Liver (tissue), 9 donors: ENCODE data around the gene WDR7. TPM values are rescaled to one million over a fixed set of nuclear protein-coding genes. Genes with fewer than 3 reads are reported as not detected.
A peak's percentile ranks its signal among the peaks of the same experiment; 100 is the strongest.

Experiments used
- DNase-seq: peaks from one replicate; pipeline ENCODE4 v3.0.0-alpha.2; 2017; ENCODE audit warnings: low spot score
- H3K27ac ChIP-seq, 2 donors: one replicate each; pipeline ENCODE4 v1.7.0; 2013; ENCODE audit warnings: inconsistent platforms in 2 of 2, low read length in 2 of 2, control low read depth in 1 of 2, low read depth in 1 of 2, mild to moderate bottlenecking in 1 of 2
- H3K27me3 ChIP-seq, 4 donors: one replicate each; pipeline versions ENCODE4 v1.6.1 to v1.7.0; 2013; ENCODE audit warnings: low read length in 3 of 4, inconsistent platforms in 1 of 4, mild to moderate bottlenecking in 1 of 4, moderate library complexity in 1 of 4; ENCODE audit not compliant: control insufficient read depth in 4 of 4, insufficient read depth in 4 of 4
- H3K36me3 ChIP-seq, 4 donors: one replicate each; pipeline versions ENCODE4 v1.6.1 to v1.7.0; 2013; ENCODE audit warnings: low read length in 3 of 4, mild to moderate bottlenecking in 3 of 4, low read depth in 1 of 4, moderate library complexity in 1 of 4; ENCODE audit not compliant: control insufficient read depth in 4 of 4, insufficient read depth in 3 of 4
- H3K4me1 ChIP-seq, 4 donors: one replicate each; pipeline versions ENCODE4 v1.6.1 to v1.7.0; 2013; ENCODE audit warnings: low read length in 3 of 4, mild to moderate bottlenecking in 3 of 4, moderate library complexity in 1 of 4; ENCODE audit not compliant: control insufficient read depth in 4 of 4, insufficient read depth in 4 of 4
- H3K4me3 ChIP-seq, 3 donors: one replicate each; pipeline versions ENCODE4 v1.6.1 to v1.7.0; 2013; ENCODE audit warnings: low read length in 3 of 3, control low read depth in 1 of 3, low read depth in 1 of 3, mild to moderate bottlenecking in 1 of 3
- H3K9ac ChIP-seq, 2 donors: one replicate each; pipeline ENCODE4 v1.7.0; 2013; ENCODE audit warnings: low read length in 2 of 2, mild to moderate bottlenecking in 2 of 2, moderate library complexity in 2 of 2, control low read depth in 1 of 2, low read depth in 1 of 2
- H3K9me3 ChIP-seq, 4 donors: one replicate each; pipeline versions ENCODE4 v1.6.1 to v1.7.0; 2013; ENCODE audit warnings: low read length in 3 of 4; ENCODE audit not compliant: control insufficient read depth in 4 of 4
- ATF3 ChIP-seq: IDR thresholded peaks from 2 replicates; pipeline ENCODE4 v1.6.1; 2016; ENCODE audit warnings: antibody characterized with exemption
- EGR1 ChIP-seq, 2 donors: IDR thresholded peaks; 2 replicates each; pipeline ENCODE4 v1.6.1; 2016 to 2018; ENCODE audit warnings: antibody characterized with exemption in 2 of 2, low read depth in 2 of 2
- HNF4A ChIP-seq, 2 donors: conservative IDR thresholded peaks; 2 replicates each; pipeline ENCODE4 v1.6.1; 2016; ENCODE audit warnings: antibody characterized with exemption in 2 of 2, mild to moderate bottlenecking in 2 of 2
- JUND ChIP-seq, 2 donors: IDR thresholded peaks; 2 replicates each; pipeline ENCODE4 v1.6.1; 2016; ENCODE audit warnings: antibody characterized with exemption in 2 of 2
- MAX ChIP-seq: IDR thresholded peaks from 2 replicates; pipeline ENCODE4 v1.6.1; 2016; ENCODE audit warnings: antibody characterized with exemption
- RAD21 ChIP-seq, 2 donors: IDR thresholded peaks; 2 replicates each; pipeline ENCODE4 v1.6.1; 2016; ENCODE audit warnings: antibody characterized with exemption in 2 of 2, mild to moderate bottlenecking in 2 of 2
- RXRA ChIP-seq, 2 donors: IDR thresholded peaks; 2 replicates each; pipeline ENCODE4 v1.6.1; 2017 to 2018; ENCODE audit warnings: antibody characterized with exemption in 2 of 2, mild to moderate bottlenecking in 1 of 2
- ZBTB33 ChIP-seq: IDR thresholded peaks from 2 replicates; pipeline ENCODE4 v1.6.1; 2016; ENCODE audit warnings: antibody characterized with exemption
- WGBS: extraction: QIAGEN DNeasy Blood & Tissue Kit; methylation state at CpG from one replicate; pipeline ENCODE4 v1.1.7; 2013; 5-methylcytosine and 5-hydroxymethylcytosine counted together
- polyA plus RNA-seq, 2 donors: library from polyadenylated mRNA; stranded (reverse) in 1 of 2; unstranded in 1 of 2; fragments of 200-250 nt in 1 of 2; fragments of >200 nt in 1 of 2; fragmentation: Nextera tagmentation in 1 of 2; extraction: Ambion mirVana in 1 of 2; gene quantifications; one replicate each; pipeline versions ENCODE4 v1.2.1 to v1.2.3, GENCODE V29; 2013 to 2015
- total RNA-seq, 2 donors: library from RNA; depleted of rRNA; stranded (reverse); fragments of >200 nt; gene quantifications; one replicate each; pipeline ENCODE4 v1.2.3, GENCODE V29; 2014
- TF ChIP-seq, protein P1 (sequence below): IDR thresholded peaks from 2 replicates; pipeline ENCODE4 v1.6.1; 2016; ENCODE audit warnings: antibody characterized with exemption, mild to moderate bottlenecking
- donor health status: healthy.
- donor health status: healthy.
- donor health status: healthy.
- donor health status: healthy.
- donor health status: healthy.

WDR7 gene
- total and polyA plus RNA-seq, 4 donors, result 4.5 to 26.6 (median 13.2) TPM

DNA sequence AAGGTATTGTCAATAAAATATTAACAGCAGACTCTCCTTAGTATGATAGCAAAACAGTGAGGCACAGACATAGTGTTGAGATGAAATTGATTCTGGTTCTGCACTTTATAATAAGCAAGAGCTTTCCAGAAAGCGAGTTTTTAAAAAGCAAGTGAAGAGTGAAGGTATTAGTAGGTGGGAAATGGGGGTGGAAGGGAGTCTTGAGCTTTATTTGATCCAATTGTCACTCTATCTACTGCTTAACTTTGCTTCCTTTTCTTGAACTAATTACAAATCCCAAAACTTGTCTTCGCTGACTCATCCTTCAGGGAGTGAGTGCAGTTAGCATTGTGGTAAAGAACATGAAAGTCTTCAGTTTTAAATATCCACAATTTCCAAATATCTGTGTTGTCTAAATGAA lies 375.2 kb downstream of the WDR7 start:
- WGBS, result over 99% methylated on average over 2 of the region's 2 CpGs
- no peaks in the 10 kb centered on the region for H3K9me3 ChIP-seq
- no peak for DNase-seq

DNA sequence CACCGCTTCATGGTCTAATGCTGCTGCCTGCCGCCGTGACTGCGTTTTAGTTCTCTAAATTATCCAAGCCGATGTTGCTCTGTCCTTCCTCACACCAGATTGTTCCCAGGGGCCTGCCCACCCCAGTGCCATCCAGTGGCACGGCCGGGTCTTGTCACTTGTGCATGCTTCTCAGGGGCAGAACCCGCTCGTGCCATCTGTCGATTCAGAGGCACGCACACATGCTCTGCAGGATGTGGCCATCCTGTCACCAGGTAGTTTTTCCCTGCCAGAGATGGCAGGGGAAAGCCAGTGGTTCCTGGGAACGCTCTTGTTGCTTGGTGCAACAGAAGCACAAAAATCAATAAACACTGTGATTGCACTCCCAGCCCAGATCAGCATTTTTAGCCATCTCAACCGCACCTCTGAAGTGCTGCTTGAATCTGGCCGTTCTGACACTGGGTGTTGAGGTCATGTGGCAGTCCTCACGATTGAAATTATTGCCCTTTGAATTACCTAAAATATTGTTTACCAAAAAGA lies 376.1 kb downstream of the WDR7 start:
- Histone ChIP-seq H3K4me3 (no peak overlapping the region), H3K27me3 (no peaks in the 10 kb centered on the region), H3K4me1 (peaks cover 3 to 17% (median 8%) of the 10 kb centered on the region in 4 donors), H3K9ac (no peak overlapping the region), H3K36me3 (no peaks in the 10 kb centered on the region), H3K9me3 (no peaks in the 10 kb centered on the region), H3K27ac (no peak overlapping the region)
- no peak for DNase-seq
- no peak for TF ChIP-seq EGR1 (IDR thresholded peaks at IDR 0.05; ENCODE audit: low read depth in 2 of 2)
- peak; percentile 12 to 62 for TF ChIP-seq RAD21 (IDR thresholded peaks at IDR 0.05)
- TF ChIP-seq RXRA (IDR thresholded peaks at IDR 0.05), result peak in 1 of 2 donors; percentile 42
- TF ChIP-seq HNF4A (conservative IDR thresholded peaks at IDR 0.05), result peak; percentile 18 to 32
- WGBS, result 73% methylated on average over 15 of the region's 15 CpGs

More for the DNA sequence above, 375.2 kb downstream of the WDR7 start:
- Histone ChIP-seq H3K4me1 (peaks cover 3 to 17% (median 8%) of the 10 kb centered on the region in 4 donors), H3K27me3 (no peaks in the 10 kb centered on the region), H3K4me3 (no peak overlapping the region), H3K27ac (no peak overlapping the region), H3K36me3 (no peaks in the 10 kb centered on the region), H3K9ac (no peak overlapping the region)
- TF ChIP-seq, protein P1, sequence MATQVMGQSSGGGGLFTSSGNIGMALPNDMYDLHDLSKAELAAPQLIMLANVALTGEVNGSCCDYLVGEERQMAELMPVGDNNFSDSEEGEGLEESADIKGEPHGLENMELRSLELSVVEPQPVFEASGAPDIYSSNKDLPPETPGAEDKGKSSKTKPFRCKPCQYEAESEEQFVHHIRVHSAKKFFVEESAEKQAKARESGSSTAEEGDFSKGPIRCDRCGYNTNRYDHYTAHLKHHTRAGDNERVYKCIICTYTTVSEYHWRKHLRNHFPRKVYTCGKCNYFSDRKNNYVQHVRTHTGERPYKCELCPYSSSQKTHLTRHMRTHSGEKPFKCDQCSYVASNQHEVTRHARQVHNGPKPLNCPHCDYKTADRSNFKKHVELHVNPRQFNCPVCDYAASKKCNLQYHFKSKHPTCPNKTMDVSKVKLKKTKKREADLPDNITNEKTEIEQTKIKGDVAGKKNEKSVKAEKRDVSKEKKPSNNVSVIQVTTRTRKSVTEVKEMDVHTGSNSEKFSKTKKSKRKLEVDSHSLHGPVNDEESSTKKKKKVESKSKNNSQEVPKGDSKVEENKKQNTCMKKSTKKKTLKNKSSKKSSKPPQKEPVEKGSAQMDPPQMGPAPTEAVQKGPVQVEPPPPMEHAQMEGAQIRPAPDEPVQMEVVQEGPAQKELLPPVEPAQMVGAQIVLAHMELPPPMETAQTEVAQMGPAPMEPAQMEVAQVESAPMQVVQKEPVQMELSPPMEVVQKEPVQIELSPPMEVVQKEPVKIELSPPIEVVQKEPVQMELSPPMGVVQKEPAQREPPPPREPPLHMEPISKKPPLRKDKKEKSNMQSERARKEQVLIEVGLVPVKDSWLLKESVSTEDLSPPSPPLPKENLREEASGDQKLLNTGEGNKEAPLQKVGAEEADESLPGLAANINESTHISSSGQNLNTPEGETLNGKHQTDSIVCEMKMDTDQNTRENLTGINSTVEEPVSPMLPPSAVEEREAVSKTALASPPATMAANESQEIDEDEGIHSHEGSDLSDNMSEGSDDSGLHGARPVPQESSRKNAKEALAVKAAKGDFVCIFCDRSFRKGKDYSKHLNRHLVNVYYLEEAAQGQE, result no peak
- TF ChIP-seq HNF4A (conservative IDR thresholded peaks at IDR 0.05), result no peak
- TF ChIP-seq MAX, result no peak
- TF ChIP-seq JUND (IDR thresholded peaks at IDR 0.05), result no peak
- no peak for TF ChIP-seq ZBTB33
- TF ChIP-seq EGR1 (IDR thresholded peaks at IDR 0.05; ENCODE audit: low read depth in 2 of 2), result no peak

- H3K9me3 ChIP-seq, result no peaks in the 10 kb centered on the region
- no peak for DNase-seq
Observed at GRCh38 chr18:57029761-57030160, 378.6 kb downstream of the WDR7 start.

More at GRCh38 chr18:57029761-57030160, 378.6 kb downstream of the WDR7 start:
- Histone ChIP-seq H3K36me3 (no peaks in the 10 kb centered on the region), H3K27me3 (no peaks in the 10 kb centered on the region), H3K27ac (no peak overlapping the region), H3K9ac (no peak overlapping the region), H3K4me3 (no peak overlapping the region), H3K4me1 (peaks cover 3 to 17% (median 8%) of the 10 kb centered on the region in 4 donors)
- WGBS, result 96% methylated on average over 5 of the region's 5 CpGs
- TF ChIP-seq ATF3, result no peak
- TF ChIP-seq, protein P1, result no peak
